Keratinocyte (primary cell): ENCODE results near the gene RGMA.

ENCODE experiments used
- EZH2 ChIP-seq: IDR thresholded peaks from one replicate; pipeline ENCODE4 v1.6.1; 2012; ENCODE audit warnings: inconsistent platforms, mild to moderate bottlenecking, low read length, moderate library complexity
- TF ChIP-seq, protein P1 (sequence below), 3 experiments: IDR thresholded peaks in 1 of 3; conservative IDR thresholded peaks in 1 of 3; optimal IDR thresholded peaks in 1 of 3; 2 replicates in 2 of 3; 3 replicates in 1 of 3; pipeline versions ENCODE3 to v1.5.1; 2011; ENCODE audit warnings: low read length in 3 of 3, mild to moderate bottlenecking in 3 of 3, moderate library complexity in 2 of 3, control low read depth in 1 of 3, inconsistent platforms in 1 of 3; ENCODE audit not compliant: insufficient read depth in 2 of 3; ENCODE audit errors: extremely low read depth in 1 of 3

DNA sequence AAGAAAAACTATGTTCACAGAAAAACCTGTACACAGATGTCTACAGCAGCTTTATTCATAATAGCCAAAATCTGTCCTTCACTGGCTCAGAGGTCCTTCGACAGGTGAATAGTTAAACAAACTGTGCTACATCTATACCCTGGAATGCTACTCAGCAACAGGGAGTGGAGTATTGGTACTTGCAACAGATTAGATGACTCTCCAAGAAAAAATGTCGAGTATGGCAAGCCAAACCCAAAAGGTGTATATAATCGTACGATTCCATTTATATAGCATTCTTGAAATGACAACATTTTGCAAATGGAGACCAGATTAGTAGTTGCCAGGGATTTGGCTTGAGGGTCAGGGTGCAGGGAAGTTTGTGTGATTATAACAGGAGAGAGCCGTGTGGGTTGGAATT, 22.4 kb upstream of the RGMA start:
- TF ChIP-seq, protein P1, sequence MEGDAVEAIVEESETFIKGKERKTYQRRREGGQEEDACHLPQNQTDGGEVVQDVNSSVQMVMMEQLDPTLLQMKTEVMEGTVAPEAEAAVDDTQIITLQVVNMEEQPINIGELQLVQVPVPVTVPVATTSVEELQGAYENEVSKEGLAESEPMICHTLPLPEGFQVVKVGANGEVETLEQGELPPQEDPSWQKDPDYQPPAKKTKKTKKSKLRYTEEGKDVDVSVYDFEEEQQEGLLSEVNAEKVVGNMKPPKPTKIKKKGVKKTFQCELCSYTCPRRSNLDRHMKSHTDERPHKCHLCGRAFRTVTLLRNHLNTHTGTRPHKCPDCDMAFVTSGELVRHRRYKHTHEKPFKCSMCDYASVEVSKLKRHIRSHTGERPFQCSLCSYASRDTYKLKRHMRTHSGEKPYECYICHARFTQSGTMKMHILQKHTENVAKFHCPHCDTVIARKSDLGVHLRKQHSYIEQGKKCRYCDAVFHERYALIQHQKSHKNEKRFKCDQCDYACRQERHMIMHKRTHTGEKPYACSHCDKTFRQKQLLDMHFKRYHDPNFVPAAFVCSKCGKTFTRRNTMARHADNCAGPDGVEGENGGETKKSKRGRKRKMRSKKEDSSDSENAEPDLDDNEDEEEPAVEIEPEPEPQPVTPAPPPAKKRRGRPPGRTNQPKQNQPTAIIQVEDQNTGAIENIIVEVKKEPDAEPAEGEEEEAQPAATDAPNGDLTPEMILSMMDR (optimal IDR thresholded peaks at IDR 0.05 in 1 of 3, IDR thresholded peaks at IDR 0.05 in 1 of 3, conservative IDR thresholded peaks at IDR 0.05 in 1 of 3; ENCODE audit: extremely low read depth in 1 of 3, insufficient read depth in 2 of 3, low read length in 3 of 3), result no peak
- TF ChIP-seq EZH2, result no peak
